GM12864 (cell line): ENCODE results near the gene STARD13.

Experiments used
- DNase-seq: peaks from one replicate; pipeline ENCODE4 v3.0.0-alpha.2; 2011; ENCODE audit warnings: low read depth
- H3K4me3 ChIP-seq: 2 replicates; pipeline ENCODE4 v1.5.1; 2011; ENCODE audit warnings: mild to moderate bottlenecking, low read depth, low read length, control low read depth
- TF ChIP-seq, protein P1 (sequence below): IDR thresholded peaks from 2 replicates; pipeline ENCODE4 v1.5.1; 2011; ENCODE audit warnings: low read depth, mild to moderate bottlenecking, moderate library complexity, low read length, control low read depth, inconsistent platforms; ENCODE audit errors: missing control alignments

Gene STARD13

DNA sequence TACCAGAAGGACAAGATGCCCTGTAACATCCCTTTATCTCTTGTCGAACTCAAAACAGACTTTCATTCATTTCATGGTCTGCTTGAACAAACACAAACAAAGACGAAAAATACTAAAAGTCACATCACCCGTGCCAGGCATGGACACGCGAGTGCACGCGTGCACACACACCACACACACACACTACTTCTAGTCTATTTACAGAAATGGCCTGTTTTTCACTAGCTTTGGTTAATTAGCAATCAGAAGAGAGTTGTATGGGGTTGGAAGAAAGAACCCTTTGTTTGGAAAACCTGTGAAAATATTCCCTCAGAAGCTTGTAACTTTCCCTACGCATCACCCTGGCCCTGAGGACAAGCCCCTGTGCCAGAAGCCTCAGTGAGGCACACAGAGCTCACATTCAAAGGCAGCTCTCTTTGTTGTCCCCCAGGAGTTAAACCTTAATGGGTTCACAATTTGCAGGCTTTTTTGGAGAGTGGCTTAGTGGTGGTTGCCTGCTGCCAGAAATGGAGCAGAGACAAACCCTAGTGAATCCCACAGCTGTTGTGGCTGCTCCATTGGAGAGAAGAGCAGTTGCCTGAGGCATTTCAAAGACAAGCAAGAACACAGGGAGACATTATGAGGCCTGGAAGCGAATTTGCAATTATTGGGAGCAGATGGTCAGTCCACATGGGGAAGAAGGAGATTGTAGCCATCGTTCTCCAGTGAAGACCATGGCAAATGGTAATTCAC lies 55.9 kb downstream of the STARD13 start:
- H3K4me3 ChIP-seq = no peak overlapping the region
- DNase-seq = no peak
- TF ChIP-seq, protein P1, sequence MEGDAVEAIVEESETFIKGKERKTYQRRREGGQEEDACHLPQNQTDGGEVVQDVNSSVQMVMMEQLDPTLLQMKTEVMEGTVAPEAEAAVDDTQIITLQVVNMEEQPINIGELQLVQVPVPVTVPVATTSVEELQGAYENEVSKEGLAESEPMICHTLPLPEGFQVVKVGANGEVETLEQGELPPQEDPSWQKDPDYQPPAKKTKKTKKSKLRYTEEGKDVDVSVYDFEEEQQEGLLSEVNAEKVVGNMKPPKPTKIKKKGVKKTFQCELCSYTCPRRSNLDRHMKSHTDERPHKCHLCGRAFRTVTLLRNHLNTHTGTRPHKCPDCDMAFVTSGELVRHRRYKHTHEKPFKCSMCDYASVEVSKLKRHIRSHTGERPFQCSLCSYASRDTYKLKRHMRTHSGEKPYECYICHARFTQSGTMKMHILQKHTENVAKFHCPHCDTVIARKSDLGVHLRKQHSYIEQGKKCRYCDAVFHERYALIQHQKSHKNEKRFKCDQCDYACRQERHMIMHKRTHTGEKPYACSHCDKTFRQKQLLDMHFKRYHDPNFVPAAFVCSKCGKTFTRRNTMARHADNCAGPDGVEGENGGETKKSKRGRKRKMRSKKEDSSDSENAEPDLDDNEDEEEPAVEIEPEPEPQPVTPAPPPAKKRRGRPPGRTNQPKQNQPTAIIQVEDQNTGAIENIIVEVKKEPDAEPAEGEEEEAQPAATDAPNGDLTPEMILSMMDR = no peak

DNA sequence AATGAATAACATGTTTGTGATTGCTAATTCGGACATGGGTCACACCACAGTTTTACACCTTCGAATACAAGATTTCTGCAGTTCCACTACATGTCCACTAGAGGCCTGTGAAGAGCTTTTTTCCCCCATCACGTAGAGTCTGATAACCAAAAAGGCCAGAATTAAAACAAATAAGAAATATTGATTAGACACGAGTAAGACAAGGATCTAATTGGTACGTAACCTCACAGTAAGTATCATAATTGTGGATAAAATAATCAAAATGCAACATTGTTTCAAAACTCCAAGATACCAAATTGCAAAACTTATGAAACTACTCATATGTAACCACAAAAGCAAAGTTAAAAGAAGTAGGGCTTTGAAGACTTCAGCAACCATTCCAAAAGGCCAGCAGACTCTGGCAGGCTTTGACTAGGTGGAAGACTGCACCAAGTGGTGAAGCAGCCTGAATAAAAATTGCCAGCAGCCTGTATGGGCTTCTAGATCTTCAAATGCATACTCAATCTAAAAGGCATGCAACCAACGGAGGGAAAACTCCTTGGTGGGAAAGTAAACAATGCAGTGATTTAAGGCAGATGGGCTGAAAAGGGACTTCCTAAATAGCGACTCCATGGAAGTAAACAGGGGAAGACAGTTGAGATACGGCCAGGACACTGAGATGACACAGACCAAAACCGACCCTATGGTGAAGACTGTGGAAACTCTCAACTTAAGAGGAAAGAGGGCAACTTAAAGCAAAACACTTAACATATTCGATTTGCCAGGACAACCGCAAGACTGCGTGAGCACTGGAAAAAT lies 56.7 kb downstream of the STARD13 start:
- peak; percentile 38 for DNase-seq
- no peak overlapping the region for H3K4me3 ChIP-seq
- TF ChIP-seq, protein P1 = peak; percentile 83

DNA sequence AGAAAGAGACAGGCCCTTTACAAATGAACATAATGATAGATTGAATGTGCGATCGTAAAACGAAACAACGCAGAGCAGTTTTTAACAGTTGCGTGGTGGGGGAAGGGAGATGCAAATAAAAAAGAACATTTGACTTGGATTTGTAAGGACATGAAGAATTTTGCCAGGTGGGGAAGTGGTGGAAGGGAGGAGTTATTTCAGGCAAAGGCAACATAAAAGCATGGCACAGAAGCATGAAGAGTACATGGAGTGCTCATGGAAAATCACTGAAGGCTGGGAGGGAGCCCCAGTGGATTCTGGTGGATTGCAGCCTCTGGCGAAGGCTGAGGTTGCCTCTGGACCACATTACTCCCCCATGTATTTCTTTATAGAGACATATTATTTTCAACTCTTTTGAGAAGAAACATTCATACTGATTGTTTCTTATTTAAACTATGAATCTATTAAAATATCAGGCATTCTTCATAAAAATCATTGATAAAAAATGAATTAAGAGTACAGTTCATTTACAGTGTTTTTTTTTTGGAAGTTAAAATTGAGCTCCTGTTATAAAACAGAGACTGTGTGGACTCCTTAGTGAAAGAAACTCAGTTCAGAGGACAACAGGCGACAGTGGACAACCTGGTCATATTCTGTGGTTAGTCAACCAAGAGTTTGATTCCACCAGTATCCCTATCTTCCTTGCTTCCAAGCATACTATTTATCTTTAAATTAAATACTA lies 57.5 kb downstream of the STARD13 start:
- no peak for DNase-seq
- TF ChIP-seq, protein P1 = no peak
- no peak overlapping the region for H3K4me3 ChIP-seq

DNA sequence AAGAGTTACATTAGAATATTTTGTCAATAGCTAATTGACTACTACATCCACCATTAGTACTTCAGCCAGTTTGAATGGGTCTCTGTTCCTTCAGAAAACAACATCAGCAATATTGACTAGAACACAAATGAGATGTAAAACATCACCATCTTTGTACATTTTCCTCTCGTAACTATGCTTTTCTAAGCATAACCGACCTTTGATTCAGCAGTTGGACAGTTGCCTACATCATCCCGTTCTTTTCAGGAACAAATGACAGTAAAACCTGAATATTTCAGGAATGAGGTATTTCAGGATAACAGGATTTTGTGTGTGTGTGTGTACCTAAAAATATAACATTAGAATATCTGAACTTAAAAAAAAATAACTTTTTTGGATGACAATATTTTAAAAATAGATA lies 60.9 kb downstream of the STARD13 start:
- no peak for DNase-seq
- H3K4me3 ChIP-seq = no peak overlapping the region
- TF ChIP-seq, protein P1 = no peak

DNA sequence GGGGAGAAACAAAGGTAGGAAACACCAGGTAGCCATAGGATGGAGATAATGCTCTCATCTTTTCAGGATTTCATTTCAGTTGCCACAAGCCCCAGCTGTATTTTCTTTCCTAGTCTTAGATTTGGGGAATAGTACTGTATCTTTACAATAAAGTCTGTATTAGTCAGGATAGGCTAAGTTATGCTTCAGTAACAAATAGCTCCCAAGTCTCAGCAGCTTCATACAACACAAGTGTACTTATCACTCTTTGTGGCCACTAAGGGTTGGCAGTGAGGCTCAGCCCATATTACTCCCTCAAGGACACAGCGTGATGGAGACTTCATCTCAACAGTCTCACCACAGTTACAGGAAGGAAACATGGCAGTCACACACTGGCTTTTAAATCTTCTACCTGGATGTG lies 61.4 kb downstream of the STARD13 start:
- DNase-seq = no peak
- TF ChIP-seq, protein P1 = no peak
- H3K4me3 ChIP-seq = no peak overlapping the region

DNA sequence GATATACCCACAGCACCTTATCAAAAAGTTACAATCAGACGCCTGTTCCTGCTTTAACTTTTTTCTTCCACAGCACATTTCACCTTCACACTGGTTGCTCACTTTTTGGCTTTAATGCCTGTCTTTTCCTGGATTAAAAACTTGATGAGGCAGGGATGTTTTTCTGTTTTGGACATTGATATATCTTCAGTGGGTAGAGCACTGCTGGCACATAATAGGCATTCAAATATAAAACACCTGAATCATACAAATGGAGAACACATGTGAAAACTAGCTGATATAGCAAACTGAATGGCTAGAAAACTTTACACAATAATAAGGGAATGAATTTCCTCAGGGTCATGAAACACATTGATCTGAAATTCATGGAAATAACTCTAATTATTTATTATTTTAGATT lies 65.6 kb downstream of the STARD13 start:
- DNase-seq = no peak
- H3K4me3 ChIP-seq = no peak overlapping the region
- TF ChIP-seq, protein P1 = no peak
